GM23338 (cell line): Measurements from ENCODE around the gene AGAP1. TPM values are rescaled to one million over a fixed set of nuclear protein-coding genes. Genes with fewer than 3 reads are reported as not detected.

ENCODE experiments used
- ATAC-seq: fragments of 200-7000 bp; cut with Tn5 transposase; 3 replicates; pipeline ENCODE4 v1.9.1; 2020
- DNase-seq: peaks from one replicate; pipeline ENCODE4 v3.0.0-alpha.2; 2015; ENCODE audit warnings: low spot score
- H2AFZ ChIP-seq: fragments of 200-600 bp; sonication (generic); 2 replicates; pipeline ENCODE4 v1.8.0; 2016; ENCODE audit warnings: antibody characterized with exemption, mild to moderate bottlenecking, moderate library complexity
- H3F3A ChIP-seq: fragments of 200-600 bp; sonication (generic); replicated peaks from 2 replicates; pipeline ENCODE4 v1.8.0; 2017; ENCODE audit warnings: antibody characterized with exemption, mixed run types, low read depth
- H3K27ac ChIP-seq: fragments of 200-600 bp; sonication (generic); 2 replicates; pipeline ENCODE4 v1.6.1; 2016; ENCODE audit warnings: low read depth
- H3K27me3 ChIP-seq: fragments of 200-600 bp; sonication (generic); 2 replicates; pipeline ENCODE4 v1.8.0; 2016; ENCODE audit warnings: mild to moderate bottlenecking, mixed run types, moderate library complexity; ENCODE audit not compliant: insufficient read depth
- H3K36me3 ChIP-seq: fragments of 200-600 bp; sonication (generic); 2 replicates; pipeline ENCODE4 v1.8.0; 2016; ENCODE audit warnings: mild to moderate bottlenecking; ENCODE audit not compliant: insufficient read depth
- H3K4me1 ChIP-seq: fragments of 200-600 bp; sonication (generic); 2 replicates; pipeline ENCODE4 v1.8.0; 2016; ENCODE audit warnings: mild to moderate bottlenecking, moderate library complexity; ENCODE audit not compliant: insufficient read depth
- H3K4me2 ChIP-seq: fragments of 200-600 bp; sonication (generic); 2 replicates; pipeline ENCODE4 v1.7.1; 2017; ENCODE audit warnings: mixed run types
- H3K4me3 ChIP-seq: fragments of 200-600 bp; sonication (generic); 2 replicates; pipeline ENCODE4 v1.6.1; 2016; ENCODE audit warnings: mixed run types
- H3K79me2 ChIP-seq: fragments of 200-600 bp; sonication (generic); replicated peaks from 2 replicates; pipeline ENCODE4 v1.8.0; 2017; ENCODE audit warnings: mild to moderate bottlenecking; ENCODE audit not compliant: insufficient read depth
- H3K9me2 ChIP-seq: fragments of 200-600 bp; sonication (generic); 2 replicates; pipeline ENCODE4 v1.8.0; 2017; ENCODE audit not compliant: insufficient read depth
- H4K20me1 ChIP-seq: fragments of 200-600 bp; sonication (generic); replicated peaks from 2 replicates; pipeline ENCODE4 v1.8.0; 2017; ENCODE audit warnings: mild to moderate bottlenecking; ENCODE audit not compliant: insufficient read depth
- H3K27ac Mint-ChIP-seq: 2 replicates; pipeline ENCODE4 v1.8.0; 2020; ENCODE audit warnings: inconsistent platforms, mild to moderate bottlenecking, moderate library complexity, mixed read lengths
- H3K27me3 Mint-ChIP-seq: 3 replicates; pipeline ENCODE4 v1.8.0; 2022; ENCODE audit warnings: low read depth, mild to moderate bottlenecking, moderate library complexity, mixed read lengths, inconsistent platforms; ENCODE audit not compliant: insufficient read depth, poor library complexity
- H3K36me3 Mint-ChIP-seq: 3 replicates; pipeline ENCODE4 v1.8.0; 2021; ENCODE audit warnings: low read depth, mild to moderate bottlenecking, inconsistent platforms, moderate library complexity, mixed read lengths
- H3K4me1 Mint-ChIP-seq: 3 replicates; pipeline ENCODE4 v1.8.0; 2020; ENCODE audit warnings: mild to moderate bottlenecking, inconsistent platforms, mixed read lengths
- H3K4me3 Mint-ChIP-seq: 3 replicates; pipeline ENCODE4 v1.8.0; 2021; ENCODE audit warnings: moderate library complexity, mild to moderate bottlenecking, inconsistent platforms, mixed read lengths
- H3K9me3 Mint-ChIP-seq: 3 replicates; pipeline ENCODE4 v1.8.0; 2020; ENCODE audit warnings: moderate library complexity, mild to moderate bottlenecking, inconsistent platforms, mixed read lengths
- CREB1 ChIP-seq: fragments of 250-450 bp; sonication (Bioruptor Pico); IDR thresholded peaks from 2 replicates; pipeline ENCODE4 v1.5.0; 2020; ENCODE audit warnings: low read depth, mild to moderate bottlenecking, moderate library complexity
- CTCF ChIP-seq, 2 experiments: fragments of 200-600 bp in 1 of 2; sonication (generic) in 1 of 2; conservative IDR thresholded peaks; 2 replicates each; pipeline versions ENCODE4 v1.5.1 to v1.6.1; 2016 to 2017; ENCODE audit warnings: antibody characterized with exemption in 2 of 2, low read depth in 2 of 2, mild to moderate bottlenecking in 2 of 2, moderate library complexity in 1 of 2
- ETS1 ChIP-seq: IDR thresholded peaks from 2 replicates; pipeline ENCODE4 v1.6.1; 2016; ENCODE audit warnings: antibody characterized with exemption
- EZH2 ChIP-seq: fragments of 200-600 bp; sonication (generic); IDR thresholded peaks from one replicate; pipeline ENCODE4 v1.8.0; 2017; ENCODE audit warnings: antibody characterized with exemption, mild to moderate bottlenecking, low read depth; ENCODE audit not compliant: unreplicated experiment
- EZH2phosphoT487 ChIP-seq: fragments of 200-600 bp; sonication (generic); IDR thresholded peaks from one replicate; pipeline ENCODE4 v1.8.1; 2018; ENCODE audit warnings: antibody characterized with exemption; ENCODE audit not compliant: unreplicated experiment
- JUNB ChIP-seq: IDR thresholded peaks from one replicate; pipeline ENCODE4 v1.6.1; 2016; ENCODE audit warnings: antibody characterized with exemption; ENCODE audit not compliant: unreplicated experiment
- NANOG ChIP-seq: IDR thresholded peaks from 2 replicates; pipeline ENCODE4 v1.6.1; 2016; ENCODE audit warnings: antibody characterized with exemption, borderline replicate concordance
- POLR2AphosphoS5 ChIP-seq: IDR thresholded peaks from 2 replicates; pipeline ENCODE4 v1.6.1; 2016; ENCODE audit warnings: antibody characterized with exemption, low read depth
- STAT1 ChIP-seq: IDR thresholded peaks from one replicate; pipeline ENCODE4 v1.6.1; 2016; ENCODE audit warnings: antibody characterized with exemption; ENCODE audit not compliant: unreplicated experiment
- ZNF114 ChIP-seq: fragments of 250-450 bp; sonication (Bioruptor Pico); IDR thresholded peaks from 2 replicates; pipeline ENCODE4 v1.5.0; 2020; ENCODE audit warnings: mild to moderate bottlenecking, moderate library complexity
- ZNF331 ChIP-seq: fragments of 250-450 bp; sonication (Bioruptor Pico); IDR thresholded peaks from 2 replicates; pipeline ENCODE4 v1.5.0; 2020; ENCODE audit warnings: low read depth, mild to moderate bottlenecking, moderate library complexity
- ZNF462 ChIP-seq: fragments of 250-450 bp; sonication (Bioruptor Pico); IDR thresholded peaks from 2 replicates; pipeline ENCODE4 v1.5.0; 2020; ENCODE audit warnings: mild to moderate bottlenecking, moderate library complexity
- polyA plus RNA-seq: library from polyadenylated mRNA; unstranded; fragments of >200 nt; fragmentation: Nextera tagmentation; extraction: Ambion mirVana; gene quantifications from 2 replicates; pipeline ENCODE4 v1.2.1, GENCODE V29; 2016
- total RNA-seq: library from RNA; depleted of rRNA; stranded (reverse); fragments of >200 nt; shearing (Covaris generic); gene quantifications from 2 replicates; pipeline ENCODE4 v1.2.3, GENCODE V29; 2014
- TF ChIP-seq, protein P1 (sequence below): IDR thresholded peaks from one replicate; pipeline ENCODE4 v1.6.1; 2018; ENCODE audit warnings: antibody characterized with exemption; ENCODE audit not compliant: unreplicated experiment

Gene AGAP1
- total and polyA plus RNA-seq, 2 experiments from 2014 or later: 13.3 to 27.9 TPM

DNA sequence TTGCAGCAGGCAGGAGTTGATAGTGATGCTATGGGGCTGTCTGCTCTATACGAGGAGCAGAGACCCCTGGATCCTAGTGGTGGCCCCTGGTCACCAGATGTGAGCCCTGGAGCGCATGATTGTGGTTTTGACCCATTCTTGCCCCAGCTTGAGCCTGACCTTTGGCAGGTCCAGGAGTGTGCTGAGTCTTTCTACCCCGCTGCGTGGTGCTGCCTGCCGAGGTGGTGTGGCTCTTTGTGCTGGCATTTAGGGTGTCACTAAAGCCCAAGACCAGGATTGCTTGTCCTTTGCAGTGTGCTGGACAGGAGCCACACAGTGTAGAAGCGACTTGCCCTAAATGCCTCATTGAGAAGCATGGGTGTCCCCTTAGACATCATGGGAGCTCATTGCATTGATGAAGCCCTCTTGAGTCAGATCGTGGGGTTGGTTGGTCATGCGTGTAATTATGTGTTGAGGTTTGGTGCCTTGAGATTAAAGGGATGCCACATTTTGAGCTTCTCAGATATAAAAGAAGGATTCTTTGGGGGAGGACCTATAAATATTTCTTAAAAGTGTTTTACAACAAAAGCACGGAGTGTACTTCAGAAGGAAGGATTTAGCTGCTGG is 88.3 kb downstream of the AGAP1 start:
- no peaks in the 10 kb centered on the region for H3K36me3 Mint-ChIP-seq
- peaks cover 3% of the 10 kb centered on the region; the same call in 2 of the 3 replicates for H3K9me3 Mint-ChIP-seq
- Histone ChIP-seq H4K20me1 (peaks cover 22% of the 10 kb centered on the region), H3K27me3 (no peaks in the 10 kb centered on the region), H3K4me2 (no peak overlapping the region), H2AFZ (no peak overlapping the region), H3K9me2 (0 out of 2 replicates have a peak, but pooled peaks cover 3% of the 10 kb centered on the region), H3K79me2 (peaks cover 80% of the 10 kb centered on the region), H3K4me3 (no peak overlapping the region), H3K27ac (no peak overlapping the region), H3K36me3 (no peaks in the 10 kb centered on the region), H3K4me1 (peaks cover 50% of the 10 kb centered on the region), H3F3A (no peaks in the 10 kb centered on the region)
- peaks cover 6% of the 10 kb centered on the region for H3K27me3 Mint-ChIP-seq
- DNase-seq (no peak), ATAC-seq (no peak)
- no peak overlapping the region for H3K4me3 Mint-ChIP-seq
- no peak overlapping the region for H3K27ac Mint-ChIP-seq
- peaks cover 72% of the 10 kb centered on the region for H3K4me1 Mint-ChIP-seq
- no peak for TF ChIP-seq ZNF114 (CRISPR knock-in tag)
- no peak for TF ChIP-seq ETS1
- no peak for TF ChIP-seq CREB1 (CRISPR knock-in tag)
- TF ChIP-seq JUNB: no peak
- no peak for TF ChIP-seq ZNF462 (CRISPR knock-in tag)
- no peak for TF ChIP-seq ZNF331 (CRISPR knock-in tag)
- no peak for TF ChIP-seq NANOG
- no peak for TF ChIP-seq STAT1
- no peak for TF ChIP-seq CTCF (conservative IDR thresholded peaks at IDR 0.05; ENCODE audit: low read depth in 2 of 2)
- no peak for TF ChIP-seq EZH2
- no peak for TF ChIP-seq EZH2phosphoT487
- TF ChIP-seq, protein P1, sequence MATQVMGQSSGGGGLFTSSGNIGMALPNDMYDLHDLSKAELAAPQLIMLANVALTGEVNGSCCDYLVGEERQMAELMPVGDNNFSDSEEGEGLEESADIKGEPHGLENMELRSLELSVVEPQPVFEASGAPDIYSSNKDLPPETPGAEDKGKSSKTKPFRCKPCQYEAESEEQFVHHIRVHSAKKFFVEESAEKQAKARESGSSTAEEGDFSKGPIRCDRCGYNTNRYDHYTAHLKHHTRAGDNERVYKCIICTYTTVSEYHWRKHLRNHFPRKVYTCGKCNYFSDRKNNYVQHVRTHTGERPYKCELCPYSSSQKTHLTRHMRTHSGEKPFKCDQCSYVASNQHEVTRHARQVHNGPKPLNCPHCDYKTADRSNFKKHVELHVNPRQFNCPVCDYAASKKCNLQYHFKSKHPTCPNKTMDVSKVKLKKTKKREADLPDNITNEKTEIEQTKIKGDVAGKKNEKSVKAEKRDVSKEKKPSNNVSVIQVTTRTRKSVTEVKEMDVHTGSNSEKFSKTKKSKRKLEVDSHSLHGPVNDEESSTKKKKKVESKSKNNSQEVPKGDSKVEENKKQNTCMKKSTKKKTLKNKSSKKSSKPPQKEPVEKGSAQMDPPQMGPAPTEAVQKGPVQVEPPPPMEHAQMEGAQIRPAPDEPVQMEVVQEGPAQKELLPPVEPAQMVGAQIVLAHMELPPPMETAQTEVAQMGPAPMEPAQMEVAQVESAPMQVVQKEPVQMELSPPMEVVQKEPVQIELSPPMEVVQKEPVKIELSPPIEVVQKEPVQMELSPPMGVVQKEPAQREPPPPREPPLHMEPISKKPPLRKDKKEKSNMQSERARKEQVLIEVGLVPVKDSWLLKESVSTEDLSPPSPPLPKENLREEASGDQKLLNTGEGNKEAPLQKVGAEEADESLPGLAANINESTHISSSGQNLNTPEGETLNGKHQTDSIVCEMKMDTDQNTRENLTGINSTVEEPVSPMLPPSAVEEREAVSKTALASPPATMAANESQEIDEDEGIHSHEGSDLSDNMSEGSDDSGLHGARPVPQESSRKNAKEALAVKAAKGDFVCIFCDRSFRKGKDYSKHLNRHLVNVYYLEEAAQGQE: no peak
- no peak for TF ChIP-seq POLR2AphosphoS5
